K562 (cell line): ENCODE data around the gene THG1L. TPM values are rescaled to one million over a fixed set of nuclear protein-coding genes. Genes with fewer than 3 reads are reported as not detected.
A peak's percentile ranks its signal among the peaks of the same experiment; 100 is the strongest.

Source experiments
- BACH1 ChIP-seq: fragments of 200-800 bp; sonication (Bioruptor generic); IDR thresholded peaks from 2 replicates; pipeline ENCODE4 v1.6.1; 2016; ENCODE audit warnings: missing genetic modification characterization, missing compliant biosample characterization
- CCNT2 ChIP-seq: IDR thresholded peaks from 2 replicates; pipeline ENCODE4 v1.6.1; 2011; ENCODE audit warnings: borderline replicate concordance, low read depth, mild to moderate bottlenecking, moderate library complexity, mixed read lengths, low read length; ENCODE audit not compliant: insufficient read length; ENCODE audit errors: extremely low read depth
- ELF1 ChIP-seq: fragments of 200-800 bp; sonication (Bioruptor generic); IDR thresholded peaks from 2 replicates; pipeline ENCODE4 v1.6.1; 2016; ENCODE audit warnings: missing genetic modification characterization, missing compliant biosample characterization
- FOXP4 ChIP-seq: sonication (generic); formaldehyde crosslinking; IDR thresholded peaks from 2 replicates; pipeline ENCODE4 v1.8.0; 2022; ENCODE audit warnings: mild to moderate bottlenecking, missing genetic modification reagents, borderline replicate concordance
- JUNB ChIP-seq: fragments of 450-650 bp; formaldehyde crosslinking; conservative IDR thresholded peaks from 2 replicates; pipeline ENCODE4 v1.4.0; 2020; ENCODE audit warnings: mild to moderate bottlenecking
- MNT ChIP-seq, 2 experiments: fragments of 450-650 bp; conservative IDR thresholded peaks; 2 replicates each; pipeline ENCODE4 v1.6.1; 2017; ENCODE audit warnings: mild to moderate bottlenecking in 2 of 2, moderate library complexity in 2 of 2
- NFXL1 ChIP-seq: fragments of 450-650 bp; formaldehyde crosslinking; IDR thresholded peaks from 2 replicates; pipeline ENCODE4 v1.4.0; 2021; ENCODE audit warnings: mild to moderate bottlenecking
- POLR3A ChIP-seq: IDR thresholded peaks from 2 replicates; pipeline ENCODE4 v1.6.1; 2011; ENCODE audit warnings: borderline replicate concordance, mild to moderate bottlenecking, moderate library complexity; ENCODE audit not compliant: insufficient read length, insufficient read depth; ENCODE audit errors: extremely low read depth
- SP2 ChIP-seq: IDR thresholded peaks from 2 replicates; pipeline ENCODE4 v1.6.1; 2011; ENCODE audit warnings: mild to moderate bottlenecking, low read depth, low read length, moderate library complexity; ENCODE audit not compliant: poor library complexity, severe bottlenecking; ENCODE audit errors: extremely low read depth
- SRSF7 ChIP-seq: fragments of 200-400 bp; formaldehyde crosslinking; optimal IDR thresholded peaks from 2 replicates; pipeline ENCODE3; 2017; ENCODE audit warnings: mild to moderate bottlenecking, low read depth, low read length
- ZBTB1 ChIP-seq: sonication (generic); formaldehyde crosslinking; IDR thresholded peaks from 2 replicates; pipeline ENCODE4 v1.8.1; 2023; ENCODE audit warnings: missing genetic modification reagents, low read depth, mild to moderate bottlenecking, borderline replicate concordance
- ZNF324 ChIP-seq: fragments of 250-450 bp; sonication (Bioruptor Pico); IDR thresholded peaks from 2 replicates; pipeline ENCODE4 v1.4.0; 2020; ENCODE audit warnings: mild to moderate bottlenecking
- polyA plus RNA-seq, 8 experiments: library from polyadenylated mRNA; depleted of rRNA in 4 of 8; stranded (reverse) in 5 of 8; unstranded in 3 of 8; fragments of >200 nt; fragmentation: Nextera tagmentation in 2 of 8; fragmentation: Illumina TruSeq in 1 of 8; extraction: Ambion mirVana in 2 of 8; extraction: Trizol in 1 of 8; gene quantifications; 2 replicates each; pipeline versions ENCODE4 v1.2.1 to v1.2.3, GENCODE V29; 2011 to 2014; ENCODE audit warnings: inconsistent platforms in 1 of 8, missing spikeins in 1 of 8
- total RNA-seq, 7 experiments: library from RNA; depleted of rRNA in 6 of 7; stranded (reverse); fragments of >200 nt in 6 of 7; fragmentation: Illumina TruSeq in 2 of 7; extraction: Trizol in 2 of 7; gene quantifications; 2 replicates each; pipeline versions ENCODE4 v1.2.1 to v1.2.3, GENCODE V29; 2011 to 2021; ENCODE audit warnings: low replicate concordance in 1 of 7

Gene THG1L
- total and polyA plus RNA-seq, 9 of the 15 experiments (the other 6 are each of a cell fraction or from before 2014, with no cell fraction given), result 21.8 to 40.7 (median 28.0) TPM

GRCh38 chr5:157731272-157732129, at the start of gene THG1L (continued):
- TF ChIP-seq MNT (conservative IDR thresholded peaks at IDR 0.05) (peak; percentile 81 to 90), ZNF324 (CRISPR knock-in tag) (no peak), JUNB (CRISPR knock-in tag) (no peak), CCNT2 (no peak), FOXP4 (no peak), BACH1 (tag) (no peak), ZBTB1 (CRISPR knock-in tag) (no peak), POLR3A (no peak), ELF1 (tag) (peak; percentile 91), NFXL1 (CRISPR knock-in tag) (no peak), SP2 (peak; percentile 82), SRSF7 (no peak)
